H9 (cell line): ENCODE results near the gene LST1. TPM values are rescaled to one million over a fixed set of nuclear protein-coding genes. Genes with fewer than 3 reads are reported as not detected.

Source experiments
- DNase-seq: peaks from one replicate; pipeline ENCODE4 v3.0.0-alpha.2; 2017
- H2AFZ ChIP-seq: one replicate; pipeline ENCODE4 v1.6.1; 2013; ENCODE audit warnings: mild to moderate bottlenecking, low read length, control low read depth, moderate library complexity
- H2AK5ac ChIP-seq: 2 replicates; pipeline ENCODE4 v1.6.1; 2013; ENCODE audit warnings: low read length, control low read depth, mixed read lengths; ENCODE audit not compliant: insufficient read length
- H2BK120ac ChIP-seq: one replicate; pipeline ENCODE4 v1.6.1; 2013; ENCODE audit warnings: low read depth, mild to moderate bottlenecking, low read length, control low read depth, inconsistent platforms; ENCODE audit not compliant: poor library complexity, severe bottlenecking
- H2BK12ac ChIP-seq: 2 replicates; pipeline ENCODE4 v1.6.1; 2013; ENCODE audit warnings: low read length, control low read depth, mixed read lengths, low read depth; ENCODE audit not compliant: insufficient read length
- H2BK15ac ChIP-seq: 2 replicates; pipeline ENCODE4 v1.6.1; 2013; ENCODE audit warnings: low read depth, low read length, control low read depth
- H2BK20ac ChIP-seq: one replicate; pipeline ENCODE4 v1.6.1; 2013; ENCODE audit warnings: low read depth, mild to moderate bottlenecking, low read length, control low read depth, inconsistent platforms; ENCODE audit not compliant: poor library complexity, severe bottlenecking
- H2BK5ac ChIP-seq: 2 replicates; pipeline ENCODE4 v1.6.1; 2013; ENCODE audit warnings: low read length, control low read depth, mixed read lengths; ENCODE audit not compliant: insufficient read length
- H3K14ac ChIP-seq: 2 replicates; pipeline ENCODE4 v1.6.1; 2013; ENCODE audit warnings: low read length, control low read depth; ENCODE audit not compliant: insufficient read depth
- H3K18ac ChIP-seq: 2 replicates; pipeline ENCODE4 v1.6.1; 2013; ENCODE audit warnings: low read depth, mild to moderate bottlenecking, mixed read lengths, low read length, control low read depth; ENCODE audit not compliant: insufficient read length
- H3K23ac ChIP-seq: 2 replicates; pipeline ENCODE4 v1.6.1; 2013; ENCODE audit warnings: low read length, control low read depth, mixed read lengths, low read depth; ENCODE audit not compliant: insufficient read length
- H3K23me2 ChIP-seq: 2 replicates; pipeline ENCODE4 v1.6.1; 2013; ENCODE audit warnings: low read depth, mild to moderate bottlenecking, mixed read lengths, low read length, control low read depth; ENCODE audit not compliant: insufficient read length, poor library complexity, severe bottlenecking
- H3K27ac ChIP-seq: 2 replicates; pipeline ENCODE4 v1.5.1; 2013; ENCODE audit warnings: low read length, control low read depth, mixed read lengths, low read depth; ENCODE audit not compliant: insufficient read length
- H3K27me3 ChIP-seq: 2 replicates; pipeline ENCODE4 v1.6.1; 2013; ENCODE audit warnings: low read length, control low read depth, inconsistent platforms; ENCODE audit not compliant: insufficient read depth
- H3K4ac ChIP-seq: 2 replicates; pipeline ENCODE4 v1.6.1; 2013; ENCODE audit warnings: low read depth, mild to moderate bottlenecking, control low read depth, inconsistent platforms, low read length, moderate library complexity
- H3K4me1 ChIP-seq: 2 replicates; pipeline ENCODE4 v1.6.1; 2013; ENCODE audit warnings: low read length, control low read depth, inconsistent platforms; ENCODE audit not compliant: insufficient read depth
- H3K4me2 ChIP-seq: 2 replicates; pipeline ENCODE4 v1.6.1; 2013; ENCODE audit warnings: low read length, control low read depth, mixed read lengths; ENCODE audit not compliant: insufficient read length, insufficient read depth
- H3K56ac ChIP-seq: 2 replicates; pipeline ENCODE4 v1.6.1; 2013; ENCODE audit warnings: low read depth, mild to moderate bottlenecking, mixed read lengths, low read length, control low read depth; ENCODE audit not compliant: insufficient read length
- H3K79me1 ChIP-seq: 2 replicates; pipeline ENCODE4 v1.6.1; 2013; ENCODE audit warnings: low read depth, mild to moderate bottlenecking, moderate library complexity, low read length, control low read depth, inconsistent platforms; ENCODE audit not compliant: insufficient read depth, poor library complexity, severe bottlenecking
- H3K79me2 ChIP-seq: 2 replicates; pipeline ENCODE4 v1.6.1; 2013; ENCODE audit warnings: low read length, control low read depth, inconsistent platforms; ENCODE audit not compliant: insufficient read depth
- H3K9ac ChIP-seq: 2 replicates; pipeline ENCODE4 v1.6.1; 2013; ENCODE audit warnings: low read length, control low read depth, mixed read lengths; ENCODE audit not compliant: insufficient read length; ENCODE audit errors: extremely low read depth
- H3K9me3 ChIP-seq: one replicate; pipeline ENCODE4 v1.6.1; 2013; ENCODE audit warnings: low read depth, low read length, inconsistent platforms; ENCODE audit not compliant: control insufficient read depth
- H3T11ph ChIP-seq: one replicate; pipeline ENCODE4 v1.6.1; 2013; ENCODE audit warnings: mild to moderate bottlenecking, low read length, control low read depth, inconsistent platforms
- H4K20me1 ChIP-seq: one replicate; pipeline ENCODE4 v1.6.1; 2013; ENCODE audit not compliant: control insufficient read depth, insufficient read length, insufficient read depth
- H4K5ac ChIP-seq: 2 replicates; pipeline ENCODE4 v1.6.1; 2013; ENCODE audit warnings: low read depth, mild to moderate bottlenecking, mixed read lengths, low read length, control low read depth; ENCODE audit not compliant: insufficient read length
- H4K8ac ChIP-seq: replicated peaks from 2 replicates; pipeline ENCODE4 v1.6.1; 2013; ENCODE audit warnings: low read length, control low read depth, mixed read lengths, low read depth; ENCODE audit not compliant: insufficient read length
- H4K91ac ChIP-seq: 2 replicates; pipeline ENCODE4 v1.6.1; 2013; ENCODE audit warnings: low read depth, mild to moderate bottlenecking, moderate library complexity, mixed read lengths, low read length, control low read depth; ENCODE audit not compliant: insufficient read length
- H3K27ac Mint-ChIP-seq, 3 experiments: 2 replicates in 2 of 3; 3 replicates in 1 of 3; pipeline ENCODE4 v1.8.0; 2020 to 2021; ENCODE audit warnings: mixed read lengths in 3 of 3, mild to moderate bottlenecking in 1 of 3, moderate library complexity in 1 of 3
- H3K27me3 Mint-ChIP-seq: 2 replicates; pipeline ENCODE4 v1.8.0; 2021; ENCODE audit warnings: low read depth, mild to moderate bottlenecking, moderate library complexity, mixed read lengths
- H3K36me3 Mint-ChIP-seq, 3 experiments: 2 replicates in 2 of 3; 3 replicates in 1 of 3; pipeline ENCODE4 v1.8.0; 2020 to 2021; ENCODE audit warnings: low read depth in 3 of 3, mixed read lengths in 3 of 3; ENCODE audit not compliant: insufficient read depth in 1 of 3
- H3K4me1 Mint-ChIP-seq, 2 experiments: 2 replicates each; pipeline ENCODE4 v1.8.0; 2020; ENCODE audit warnings: mixed read lengths in 2 of 2
- H3K4me3 Mint-ChIP-seq, 2 experiments: 2 replicates in 1 of 2; 3 replicates in 1 of 2; pipeline ENCODE4 v1.8.0; 2020 to 2021; ENCODE audit warnings: mild to moderate bottlenecking in 2 of 2, mixed read lengths in 2 of 2, moderate library complexity in 1 of 2
- H3K9me3 Mint-ChIP-seq, 2 experiments: 2 replicates in 1 of 2; 3 replicates in 1 of 2; pipeline ENCODE4 v1.8.0; 2020; ENCODE audit warnings: mild to moderate bottlenecking in 2 of 2, mixed read lengths in 2 of 2, moderate library complexity in 1 of 2
- WGBS: extraction: QIAGEN DNeasy Blood & Tissue Kit; methylation state at CpG from one replicate; pipeline ENCODE4 v1.1.7; 2013; ENCODE audit warnings: missing lambda C conversion rate, low lambda C conversion rate, mixed read lengths; ENCODE audit not compliant: insufficient read length; ENCODE audit errors: extremely low coverage; 5-methylcytosine and 5-hydroxymethylcytosine counted together
- total RNA-seq: library from RNA; stranded (reverse); gene quantifications from 2 replicates; pipeline ENCODE4 v1.2.1, GENCODE V29; 2021
- TF ChIP-seq, protein P1 (sequence below): fragments of 200-600 bp; sonication (generic); conservative IDR thresholded peaks from 3 replicates; pipeline ENCODE4 v1.8.0; 2021; ENCODE audit warnings: antibody characterized with exemption, mild to moderate bottlenecking

Gene LST1
- total RNA-seq, 1 experiment from 2014 or later = not detected

DNA sequence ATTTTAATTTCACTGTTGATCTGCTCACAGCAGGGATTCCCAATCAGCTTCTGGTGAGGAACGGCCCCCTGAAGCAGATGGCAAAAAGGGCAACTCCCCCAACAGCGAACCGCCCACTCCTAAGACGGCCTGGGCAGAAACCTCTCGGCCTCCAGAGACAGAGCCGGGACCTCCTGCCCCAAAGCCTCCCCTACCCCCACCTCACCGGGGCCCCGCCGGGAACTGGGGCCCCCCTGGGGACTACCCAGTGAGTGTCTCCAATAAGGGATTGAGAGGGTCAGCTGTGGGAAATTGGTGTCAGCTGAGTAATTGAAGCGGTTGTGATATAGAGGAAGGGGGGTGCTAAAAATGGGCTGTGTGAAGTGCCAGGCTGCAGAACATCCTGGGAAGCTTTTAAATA, 40.9 kb downstream of the LST1 start:
- no peak overlapping the region for H3K9ac ChIP-seq
- Mint-ChIP-seq H3K4me1 (peaks cover 9 to 13% of the 10 kb centered on the region in 2 experiments), H3K36me3 (peaks cover 90 to 100% (median 99%) of the 10 kb centered on the region in 3 experiments), H3K27ac (peak overlapping the region in 1 of 3 experiments; percentile 36; a peak in 2 of 7 replicates), H3K9me3 (no peaks in the 10 kb centered on the region), H3K27me3 (no peaks in the 10 kb centered on the region; the same call in 1 of the 2 replicates), H3K4me3 (no peak overlapping the region; a peak in 1 of 5 replicates)
- H3K9me3 ChIP-seq = no peaks in the 10 kb centered on the region
- H4K20me1 ChIP-seq = no peaks in the 10 kb centered on the region
- no peak overlapping the region for H2BK20ac ChIP-seq
- H4K8ac ChIP-seq = no peak overlapping the region
- H2BK15ac ChIP-seq = no peak overlapping the region
- no peak overlapping the region for H3K14ac ChIP-seq
- H2AK5ac ChIP-seq = no peak overlapping the region
- H3K79me2 ChIP-seq = peaks cover 11% of the 10 kb centered on the region; the same call in 1 of the 2 replicates
- H4K5ac ChIP-seq = no peak overlapping the region
- no peak overlapping the region for H2BK12ac ChIP-seq
- H2BK120ac ChIP-seq = no peak overlapping the region
- no peak overlapping the region for H2BK5ac ChIP-seq
- no peak overlapping the region for H4K91ac ChIP-seq
- H3K4me2 ChIP-seq = no peak overlapping the region
- H3K27ac ChIP-seq = no peak overlapping the region
- H3K56ac ChIP-seq = no peak overlapping the region
- H3K4me1 ChIP-seq = peaks cover 3% of the 10 kb centered on the region; the same call in 1 of the 2 replicates
- no CpG with 5 or more reads among the region's 10 CpGs for WGBS
- H3K23me2 ChIP-seq = peaks cover 3% of the 10 kb centered on the region
- H3K4ac ChIP-seq = no peak overlapping the region
- no peak overlapping the region for H2AFZ ChIP-seq
- H3K79me1 ChIP-seq = peaks cover 5% of the 10 kb centered on the region
- no peak overlapping the region for H3K18ac ChIP-seq
- H3T11ph ChIP-seq = no peak overlapping the region
- H3K23ac ChIP-seq = no peak overlapping the region
- TF ChIP-seq, protein P1, sequence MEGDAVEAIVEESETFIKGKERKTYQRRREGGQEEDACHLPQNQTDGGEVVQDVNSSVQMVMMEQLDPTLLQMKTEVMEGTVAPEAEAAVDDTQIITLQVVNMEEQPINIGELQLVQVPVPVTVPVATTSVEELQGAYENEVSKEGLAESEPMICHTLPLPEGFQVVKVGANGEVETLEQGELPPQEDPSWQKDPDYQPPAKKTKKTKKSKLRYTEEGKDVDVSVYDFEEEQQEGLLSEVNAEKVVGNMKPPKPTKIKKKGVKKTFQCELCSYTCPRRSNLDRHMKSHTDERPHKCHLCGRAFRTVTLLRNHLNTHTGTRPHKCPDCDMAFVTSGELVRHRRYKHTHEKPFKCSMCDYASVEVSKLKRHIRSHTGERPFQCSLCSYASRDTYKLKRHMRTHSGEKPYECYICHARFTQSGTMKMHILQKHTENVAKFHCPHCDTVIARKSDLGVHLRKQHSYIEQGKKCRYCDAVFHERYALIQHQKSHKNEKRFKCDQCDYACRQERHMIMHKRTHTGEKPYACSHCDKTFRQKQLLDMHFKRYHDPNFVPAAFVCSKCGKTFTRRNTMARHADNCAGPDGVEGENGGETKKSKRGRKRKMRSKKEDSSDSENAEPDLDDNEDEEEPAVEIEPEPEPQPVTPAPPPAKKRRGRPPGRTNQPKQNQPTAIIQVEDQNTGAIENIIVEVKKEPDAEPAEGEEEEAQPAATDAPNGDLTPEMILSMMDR = no peak
- H3K27me3 ChIP-seq = no peaks in the 10 kb centered on the region
- no peak for DNase-seq
